SH-SY5Y (cell line): ENCODE results near the gene TRIM8.

Experiments
- GATA2 ChIP-seq: IDR thresholded peaks from 2 replicates; pipeline ENCODE4 v1.6.1; 2011; ENCODE audit warnings: mild to moderate bottlenecking, low read depth, low read length
- GATA3 ChIP-seq: IDR thresholded peaks from 2 replicates; pipeline ENCODE4 v1.6.1; 2011; ENCODE audit warnings: low read depth, mild to moderate bottlenecking, low read length, moderate library complexity

Gene TRIM8

DNA sequence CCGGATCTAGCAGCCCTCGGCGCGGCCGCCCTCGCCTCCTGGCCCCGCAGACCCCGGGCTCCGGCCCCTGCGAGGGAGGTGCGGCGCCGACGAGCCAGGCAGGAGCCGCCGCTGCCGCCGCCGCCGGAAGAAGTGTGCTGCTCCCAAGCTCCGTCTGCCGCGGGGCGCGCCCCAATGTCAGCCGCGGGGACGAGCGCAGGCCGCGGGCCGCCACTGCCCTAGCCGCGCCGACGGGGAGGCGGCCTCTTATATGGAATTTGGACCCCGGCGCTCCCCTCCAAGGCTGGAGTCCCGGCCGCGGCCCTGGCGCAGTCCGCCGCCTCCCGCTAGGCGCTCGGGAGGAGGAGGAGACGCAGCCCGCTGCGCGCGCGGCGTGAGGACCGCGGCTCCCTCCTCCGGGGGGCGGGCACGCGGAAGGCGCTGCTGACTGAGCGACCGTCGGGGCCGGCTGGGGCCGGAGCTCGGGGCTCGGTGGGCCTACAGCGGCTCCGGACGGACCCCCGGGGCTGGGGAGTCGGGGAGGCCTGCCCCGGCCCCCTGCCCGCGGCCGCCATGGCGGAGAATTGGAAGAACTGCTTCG, at the start of gene TRIM8:
TSS of gene TRIM8 (plus strand) at position 414 of the 580 bp plus-strand sequence. CDS start at position 553, 139 bp downstream.
- no peak for TF ChIP-seq GATA3

DNA sequence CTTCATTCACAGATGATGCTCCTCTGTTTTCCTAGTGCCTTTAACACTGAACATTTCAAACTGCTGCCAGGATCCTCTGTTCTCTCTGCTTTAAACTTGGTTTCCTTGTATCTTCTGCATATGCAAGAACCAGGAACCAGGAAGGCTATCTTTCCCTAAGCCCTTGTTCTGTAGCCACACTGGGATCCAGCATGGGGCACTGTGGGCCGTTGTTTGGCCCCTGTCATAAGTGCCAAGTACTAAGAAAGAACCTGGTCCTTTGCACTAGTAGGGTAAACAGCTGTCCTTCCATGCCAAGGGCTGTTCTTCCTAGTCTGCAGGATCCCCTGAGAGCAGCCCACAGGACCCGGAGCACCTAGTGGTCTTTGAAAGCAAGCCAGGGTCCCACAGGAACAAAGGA, 49.0 kb upstream of the TRIM8 start:
- TF ChIP-seq GATA2 (no peak), GATA3 (no peak)

GRCh38 chr10:102595897-102596296, 48.4 kb upstream of the TRIM8 start:
- no peak for TF ChIP-seq GATA2
- TF ChIP-seq GATA3, result no peak

DNA sequence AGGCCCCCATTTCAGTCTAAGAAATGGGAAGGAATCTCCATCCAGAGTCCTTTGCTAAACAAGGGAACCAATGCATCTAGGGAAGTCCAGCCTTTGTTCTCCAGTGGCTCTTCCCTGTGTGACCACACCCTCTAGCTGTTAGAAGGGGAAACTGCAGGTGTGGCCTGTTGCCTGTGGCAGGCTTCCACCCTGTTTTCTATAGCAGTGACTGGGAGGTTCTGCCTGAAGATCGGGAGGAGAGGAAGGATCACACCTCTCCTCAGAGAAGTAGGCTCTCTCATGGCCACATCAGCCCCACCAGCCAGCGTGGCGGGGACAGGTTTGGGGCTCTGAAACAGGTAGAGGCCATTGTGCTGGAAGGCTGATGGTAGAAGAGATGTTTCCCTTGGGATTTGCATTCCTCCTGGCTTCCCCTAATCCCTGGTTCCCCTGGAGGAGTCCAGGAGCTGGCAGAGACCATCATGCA, 47.7 kb upstream of the TRIM8 start:
- no peak for TF ChIP-seq GATA2
- TF ChIP-seq GATA3, result no peak

DNA sequence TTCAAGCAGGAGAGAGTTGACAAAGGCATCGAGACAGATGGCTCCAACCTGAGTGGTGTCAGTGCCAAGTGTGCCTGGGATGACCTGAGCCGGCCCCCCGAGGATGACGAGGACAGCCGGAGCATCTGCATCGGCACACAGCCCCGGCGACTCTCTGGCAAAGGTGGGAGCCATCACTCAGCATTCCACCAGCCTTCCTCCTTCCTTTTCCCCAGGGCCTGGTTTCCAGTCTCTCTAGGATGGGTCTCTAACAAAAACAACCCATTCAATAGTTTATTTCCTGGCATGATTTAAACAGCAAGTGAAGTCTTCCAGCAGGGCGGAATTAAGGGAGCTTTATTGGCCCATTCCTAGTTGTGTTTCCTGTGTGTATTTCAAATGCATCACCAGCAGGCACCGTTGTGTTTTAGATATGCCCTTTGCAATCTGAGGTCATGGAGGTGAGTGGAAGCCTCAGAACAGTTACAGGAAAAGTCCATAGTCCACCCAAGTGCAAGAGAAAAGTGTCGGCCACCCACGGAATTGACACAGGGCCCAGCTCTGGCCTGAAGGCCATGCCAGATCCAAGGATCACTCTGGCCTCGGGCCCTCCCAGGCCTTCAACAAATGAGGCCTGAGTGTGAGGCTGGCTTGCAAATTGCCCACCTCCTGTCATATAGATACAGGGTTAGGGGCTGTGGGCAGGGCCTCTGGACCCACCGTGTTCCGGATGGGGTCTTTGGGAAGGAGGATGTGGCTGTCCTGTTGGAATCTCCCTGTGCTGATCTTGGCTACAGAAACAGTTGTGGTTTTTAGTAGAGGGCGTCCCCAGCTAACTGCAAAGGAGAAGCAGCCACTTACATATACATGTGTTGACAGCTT, 46.9 kb upstream of the TRIM8 start:
- no peak for TF ChIP-seq GATA2
- TF ChIP-seq GATA3, result no peak

- TF ChIP-seq GATA2 (no peak), GATA3 (no peak)
These were observed 46.0 kb upstream of the TRIM8 start for GRCh38 chr10:102598243-102598642.

GRCh38 chr10:102599565-102600327, 44.5 kb upstream of the TRIM8 start:
- TF ChIP-seq GATA3, result no peak
- TF ChIP-seq GATA2, result no peak

DNA sequence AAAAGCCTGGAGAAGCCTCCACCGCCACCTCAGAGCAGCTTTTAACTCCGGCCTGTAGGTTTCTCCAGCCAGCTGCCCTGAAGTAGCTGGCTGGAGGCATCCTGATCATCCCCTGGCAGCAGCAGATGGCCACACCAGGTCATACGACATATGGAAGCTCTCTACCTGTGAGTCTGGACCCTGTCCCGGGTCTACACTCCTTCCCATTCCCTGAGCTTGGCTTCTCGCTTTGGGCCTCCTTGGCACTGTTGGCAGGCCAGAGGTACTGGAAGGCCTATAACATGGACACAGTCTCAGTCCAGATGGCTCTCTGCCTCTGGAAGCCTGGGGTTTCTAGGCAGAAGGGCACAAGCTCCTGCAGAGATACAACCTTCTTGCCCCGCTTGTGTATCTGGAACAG, 43.5 kb upstream of the TRIM8 start:
- TF ChIP-seq GATA3 (no peak), GATA2 (no peak)

GRCh38 chr10:102601639-102602038, 42.6 kb upstream of the TRIM8 start:
- TF ChIP-seq GATA2, result no peak
- TF ChIP-seq GATA3, result no peak

GRCh38 chr10:102602272-102603045, 41.8 kb upstream of the TRIM8 start:
- TF ChIP-seq GATA3 (no peak), GATA2 (no peak)

GRCh38 chr10:102603946-102604345, 40.3 kb upstream of the TRIM8 start:
- TF ChIP-seq GATA3 (no peak), GATA2 (no peak)

DNA sequence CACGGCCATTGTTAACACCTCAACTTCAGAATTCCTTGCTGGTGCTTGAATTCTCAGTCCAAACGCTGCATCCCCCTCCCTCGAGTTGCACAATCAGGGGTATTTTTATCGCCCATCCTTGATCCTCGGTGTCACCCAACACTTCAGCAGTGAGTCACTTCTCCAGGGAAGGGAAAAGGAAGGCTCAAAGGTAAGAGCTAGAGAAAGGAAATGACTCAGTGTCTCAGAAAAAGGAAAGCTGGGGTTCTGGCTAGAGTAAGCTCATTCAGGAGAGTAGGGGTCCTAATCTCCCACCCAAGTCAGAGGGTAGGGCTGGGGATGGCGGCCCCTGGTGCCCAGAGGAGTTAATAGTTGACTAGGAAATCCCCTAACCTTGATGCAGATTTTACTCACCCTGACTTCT, 39.8 kb upstream of the TRIM8 start:
- TF ChIP-seq GATA2, result no peak
- TF ChIP-seq GATA3, result no peak

- TF ChIP-seq GATA2 (no peak), GATA3 (no peak)
These were observed 38.6 kb upstream of the TRIM8 start for GRCh38 chr10:102605712-102606111.

DNA sequence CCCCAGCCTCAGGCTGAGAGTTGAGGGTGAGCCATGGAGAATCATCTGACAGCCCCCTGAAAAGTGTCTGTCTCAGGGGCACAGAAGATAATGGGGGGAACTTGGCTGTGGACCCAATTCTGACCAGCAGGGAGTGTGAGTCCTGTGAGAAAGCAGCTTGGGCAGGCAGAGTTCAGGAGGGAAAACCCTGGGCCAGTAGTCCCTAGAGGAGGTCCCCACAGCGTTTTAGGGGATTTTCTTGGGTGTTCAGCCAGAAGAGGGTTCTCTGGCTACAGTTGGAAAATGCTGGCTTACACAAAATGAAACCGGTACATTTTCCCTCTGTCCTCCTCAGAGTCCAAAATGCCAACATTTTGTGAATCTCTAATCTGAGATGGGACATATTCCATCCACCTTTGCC, 35.8 kb upstream of the TRIM8 start:
- no peak for TF ChIP-seq GATA2
- TF ChIP-seq GATA3, result no peak
